Measurements from ENCODE around the gene TXNDC16.

- TF ChIP-seq CTCF (IDR thresholded peaks at IDR 0.05) (no peak), POLR2A (IDR thresholded peaks at IDR 0.05) (no peak), POLR2AphosphoS5 (IDR thresholded peaks at IDR 0.05) (no peak)
These were observed 124.8 kb downstream of the TXNDC16 start for GRCh38 chr14:52427460-52427859.
